ENCODE measurements around the gene REN. TPM values are rescaled to one million over a fixed set of nuclear protein-coding genes. Genes with fewer than 3 reads are reported as not detected.

Gene REN
- total and polyA plus RNA-seq, 7 donors: not detected

DNA sequence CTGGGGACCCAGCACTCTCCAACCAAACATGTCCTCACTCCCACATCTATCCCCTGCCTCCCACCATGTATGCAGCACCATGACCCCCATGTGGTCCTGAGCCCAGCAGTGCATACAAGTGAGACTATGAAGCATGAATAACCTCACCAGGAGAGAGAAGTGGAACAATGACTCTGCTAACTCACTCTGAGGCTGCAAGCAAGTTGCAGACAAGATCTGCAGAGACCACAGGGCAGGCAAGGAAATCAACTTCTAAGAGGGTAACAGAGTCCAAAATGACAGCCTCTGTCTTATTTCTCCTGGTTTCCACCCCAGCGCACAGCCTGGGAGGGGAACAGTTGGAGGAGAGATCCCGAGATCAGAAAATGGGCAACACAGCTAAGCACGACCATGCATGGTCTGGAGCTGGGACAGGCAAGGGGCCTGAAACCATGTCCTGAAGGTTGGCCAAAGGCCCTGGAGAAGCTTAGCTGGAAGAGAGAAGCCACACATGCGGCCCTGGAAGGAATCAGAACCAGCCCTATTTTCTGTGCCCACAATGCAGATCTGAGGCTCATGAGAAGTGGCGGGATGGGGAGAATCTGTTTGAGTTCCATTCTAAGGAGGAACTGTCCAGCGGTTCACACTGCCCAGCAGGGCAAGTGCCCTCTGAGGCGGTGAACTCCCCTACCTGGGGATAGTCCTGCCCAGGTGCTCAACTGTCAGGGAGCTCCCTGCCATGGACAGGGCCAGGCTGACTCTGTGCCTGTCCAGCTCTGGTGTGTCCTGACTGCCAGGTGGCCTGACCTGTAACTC, 12.5 kb upstream of the REN start:
- intact Hi-C loops (cut with DNase I): no loop called here
- ATAC-seq (no peak), DNase-seq (no peak)
- Histone ChIP-seq H3K27me3 (ENCODE audit: insufficient read depth in 3 of 3, low read length in 2 of 3) (peaks cover 0 to 3% (median 2%) of the 10 kb centered on the region in 3 donors), H3K27ac (no peak overlapping the region), H3K4me3 (no peak overlapping the region), H3K9me3 (no peaks in the 10 kb centered on the region), H3K36me3 (ENCODE audit: insufficient read depth in 1 of 2, low read depth in 1 of 2) (no peaks in the 10 kb centered on the region), H3K4me1 (no peaks in the 10 kb centered on the region)
- 85 to 89% (median 87%) methylated on average over 7 of the region's 7 CpGs for WGBS, 3 donors
- TF ChIP-seq, protein P1, sequence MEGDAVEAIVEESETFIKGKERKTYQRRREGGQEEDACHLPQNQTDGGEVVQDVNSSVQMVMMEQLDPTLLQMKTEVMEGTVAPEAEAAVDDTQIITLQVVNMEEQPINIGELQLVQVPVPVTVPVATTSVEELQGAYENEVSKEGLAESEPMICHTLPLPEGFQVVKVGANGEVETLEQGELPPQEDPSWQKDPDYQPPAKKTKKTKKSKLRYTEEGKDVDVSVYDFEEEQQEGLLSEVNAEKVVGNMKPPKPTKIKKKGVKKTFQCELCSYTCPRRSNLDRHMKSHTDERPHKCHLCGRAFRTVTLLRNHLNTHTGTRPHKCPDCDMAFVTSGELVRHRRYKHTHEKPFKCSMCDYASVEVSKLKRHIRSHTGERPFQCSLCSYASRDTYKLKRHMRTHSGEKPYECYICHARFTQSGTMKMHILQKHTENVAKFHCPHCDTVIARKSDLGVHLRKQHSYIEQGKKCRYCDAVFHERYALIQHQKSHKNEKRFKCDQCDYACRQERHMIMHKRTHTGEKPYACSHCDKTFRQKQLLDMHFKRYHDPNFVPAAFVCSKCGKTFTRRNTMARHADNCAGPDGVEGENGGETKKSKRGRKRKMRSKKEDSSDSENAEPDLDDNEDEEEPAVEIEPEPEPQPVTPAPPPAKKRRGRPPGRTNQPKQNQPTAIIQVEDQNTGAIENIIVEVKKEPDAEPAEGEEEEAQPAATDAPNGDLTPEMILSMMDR (IDR thresholded peaks at IDR 0.05): no peak

DNA sequence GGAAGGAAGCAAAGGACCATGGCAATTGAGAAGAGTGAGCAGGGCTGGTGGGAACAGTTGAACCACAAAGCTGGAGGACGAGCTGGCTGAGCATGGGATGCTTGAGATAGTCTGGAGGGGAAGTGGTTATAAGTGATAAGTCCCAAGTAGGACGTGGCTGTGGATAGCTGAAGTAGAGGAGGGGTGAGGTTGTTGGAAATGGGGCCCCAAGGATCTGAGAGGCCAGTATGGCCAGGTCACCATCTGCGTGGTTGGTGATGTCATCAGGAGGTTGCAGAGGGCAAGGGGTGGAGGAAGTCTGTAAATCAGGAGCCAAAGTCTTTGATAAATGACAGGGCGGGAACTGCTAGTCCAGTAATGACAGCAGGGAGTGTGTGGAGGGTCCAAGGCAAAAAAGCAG, 11.0 kb upstream of the REN start:
- H3K27ac ChIP-seq: no peak overlapping the region
- intact Hi-C loops (cut with DNase I): no loop called here
- no peak overlapping the region for H3K4me3 ChIP-seq
- no peaks in the 10 kb centered on the region for H3K9me3 ChIP-seq
- TF ChIP-seq, protein P1 (IDR thresholded peaks at IDR 0.05): no peak
- no peaks in the 10 kb centered on the region for H3K36me3 ChIP-seq (ENCODE audit: insufficient read depth in 1 of 2, low read depth in 1 of 2)
- no peaks in the 10 kb centered on the region for H3K4me1 ChIP-seq
- peaks cover 0 to 3% (median 2%) of the 10 kb centered on the region in 3 donors for H3K27me3 ChIP-seq (ENCODE audit: insufficient read depth in 3 of 3, low read length in 2 of 3)
- 48 to 53% (median 48%) methylated on average over 4 of the region's 4 CpGs for WGBS, 3 donors
- DNase-seq (no peak), ATAC-seq (no peak)

DNA sequence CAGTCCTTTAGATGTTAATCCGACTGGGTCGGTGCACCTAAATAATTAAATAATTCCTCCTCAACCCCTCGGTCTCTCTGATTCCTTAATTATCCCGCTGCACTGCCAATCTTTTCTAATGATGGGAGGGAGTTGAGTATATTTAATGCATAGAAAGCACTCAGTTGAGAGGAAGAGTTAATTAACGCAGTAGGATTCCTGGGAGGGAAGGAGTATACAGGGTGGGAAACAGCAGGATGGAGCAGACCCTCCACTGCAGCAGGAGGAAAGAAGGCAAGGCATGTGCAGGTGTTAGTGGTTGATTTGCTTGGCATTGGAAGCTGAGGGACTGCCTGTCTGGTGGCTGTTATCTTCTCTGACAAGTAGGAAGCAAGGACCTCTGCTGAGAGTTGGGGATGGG, 9.9 kb upstream of the REN start:
- TF ChIP-seq, protein P1 (IDR thresholded peaks at IDR 0.05): no peak
- ATAC-seq: no peak
- Histone ChIP-seq H3K36me3 (ENCODE audit: insufficient read depth in 1 of 2, low read depth in 1 of 2) (no peaks in the 10 kb centered on the region), H3K4me3 (no peak overlapping the region), H3K27me3 (ENCODE audit: insufficient read depth in 3 of 3, low read length in 2 of 3) (peaks cover 0 to 3% (median 2%) of the 10 kb centered on the region in 3 donors), H3K9me3 (no peaks in the 10 kb centered on the region), H3K4me1 (no peaks in the 10 kb centered on the region), H3K27ac (no peak overlapping the region)
- DNase-seq: no peak
- 77 to 83% (median 80%) methylated on average over 5 of the region's 5 CpGs for WGBS, 3 donors
- intact Hi-C loops (cut with DNase I): no loop called here

DNA sequence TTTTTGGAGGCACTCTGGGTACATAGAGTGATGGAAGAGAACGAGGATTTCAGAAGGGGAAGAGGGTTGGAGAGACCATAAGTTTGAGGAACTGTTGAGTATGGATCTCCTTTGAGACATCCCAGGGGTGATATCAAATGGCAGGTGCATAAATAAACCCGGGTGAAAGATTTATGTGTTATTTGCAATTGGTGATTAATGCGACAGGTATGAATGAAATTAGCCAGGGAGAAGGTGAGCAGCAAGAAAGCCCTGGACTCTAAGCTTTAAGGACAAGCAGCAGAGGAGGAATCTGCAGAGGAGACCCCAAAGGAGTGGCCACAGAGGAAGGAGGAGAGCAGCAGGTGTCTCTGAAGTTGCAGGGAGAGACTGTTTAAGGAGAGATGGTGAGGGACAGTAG, 8.8 kb upstream of the REN start:
- H3K9me3 ChIP-seq: no peaks in the 10 kb centered on the region
- H3K4me3 ChIP-seq: no peak overlapping the region
- no peak overlapping the region for H3K27ac ChIP-seq
- H3K27me3 ChIP-seq (ENCODE audit: insufficient read depth in 3 of 3, low read length in 2 of 3): peaks cover 0 to 3% (median 2%) of the 10 kb centered on the region in 3 donors
- H3K36me3 ChIP-seq (ENCODE audit: insufficient read depth in 1 of 2, low read depth in 1 of 2): no peaks in the 10 kb centered on the region
- intact Hi-C loops (cut with DNase I): no loop called here
- H3K4me1 ChIP-seq: no peaks in the 10 kb centered on the region
- 52 to 69% (median 61%) methylated on average over 3 of the region's 3 CpGs for WGBS, 3 donors
- no peak for DNase-seq
- ATAC-seq: no peak
- TF ChIP-seq, protein P1 (IDR thresholded peaks at IDR 0.05): no peak

Data from psoas muscle (tissue), 8 donors.